Amygdala (tissue), 56 donors: ENCODE results near the gene PIGT.
"Not testable (repeated sequence)": the region's sequence is repeated elsewhere in the genome, so short reads cannot be mapped to it uniquely, and the experiment has no call there.

Source experiments
- DNase-seq, 56 donors: peaks; one replicate each; lab custom pipeline; 2025; lab: John Stamatoyannopoulos, UW

PIGT gene

DNA sequence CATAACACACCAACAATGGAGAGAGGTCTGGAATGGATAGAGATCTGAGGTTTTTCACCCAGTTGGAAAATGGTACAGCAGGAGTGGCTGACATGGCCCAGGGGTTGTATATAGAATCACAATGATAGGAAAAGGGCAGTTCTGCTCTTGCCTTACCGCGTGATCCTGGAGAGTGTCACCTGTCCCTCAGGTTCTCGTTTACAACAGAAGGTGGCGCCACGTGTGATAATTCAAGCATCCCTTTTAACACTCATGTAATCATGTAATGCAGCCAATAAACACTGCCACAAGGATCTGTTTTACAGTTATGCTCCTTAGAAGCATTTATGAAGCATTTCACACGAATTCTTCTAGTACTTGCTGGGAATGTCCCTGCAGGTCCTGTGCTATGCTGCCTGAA is 40.7 kb downstream of the PIGT start:
- DNase-seq: no peak

DNA sequence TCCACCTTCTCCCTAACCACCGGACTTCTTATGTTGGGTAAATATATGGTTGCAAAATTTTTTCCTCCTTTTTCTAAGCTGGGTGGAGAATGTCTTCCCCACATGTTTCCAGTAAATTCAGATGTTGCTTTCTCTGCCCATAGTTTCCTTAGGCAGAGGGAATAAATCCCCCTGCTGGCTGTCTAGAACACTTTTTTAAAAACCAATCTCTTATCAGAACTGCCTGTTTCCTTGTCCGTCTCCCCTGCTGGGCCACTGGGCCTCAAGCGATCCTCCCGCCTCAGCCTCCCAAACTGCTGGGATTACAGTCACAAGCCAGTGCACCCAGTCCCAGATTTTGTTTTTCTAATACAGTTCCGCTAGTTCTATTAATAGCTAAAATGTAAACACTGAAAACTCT is 43.7 kb downstream of the PIGT start:
- DNase-seq: no peak

DNA sequence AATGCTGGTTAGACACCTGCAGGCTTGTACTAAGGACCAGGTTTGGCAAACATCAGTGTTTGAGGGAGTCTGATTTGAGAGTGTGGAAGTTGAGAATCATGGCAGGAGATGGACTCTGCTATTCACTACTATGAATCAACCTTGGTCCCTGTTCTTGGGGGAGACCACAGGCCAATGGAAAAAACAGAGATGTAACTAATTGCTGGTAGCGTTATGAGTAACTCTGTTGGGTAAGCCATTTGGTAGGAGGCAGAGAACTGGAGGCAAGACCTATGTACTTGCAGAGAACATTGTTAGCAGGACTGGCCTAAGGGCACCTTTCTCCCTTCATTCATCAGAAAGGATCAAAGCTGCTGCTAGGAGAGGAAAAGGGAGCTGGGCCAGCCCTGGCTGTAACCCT is 45.3 kb downstream of the PIGT start:
- DNase-seq: no peak

DNA sequence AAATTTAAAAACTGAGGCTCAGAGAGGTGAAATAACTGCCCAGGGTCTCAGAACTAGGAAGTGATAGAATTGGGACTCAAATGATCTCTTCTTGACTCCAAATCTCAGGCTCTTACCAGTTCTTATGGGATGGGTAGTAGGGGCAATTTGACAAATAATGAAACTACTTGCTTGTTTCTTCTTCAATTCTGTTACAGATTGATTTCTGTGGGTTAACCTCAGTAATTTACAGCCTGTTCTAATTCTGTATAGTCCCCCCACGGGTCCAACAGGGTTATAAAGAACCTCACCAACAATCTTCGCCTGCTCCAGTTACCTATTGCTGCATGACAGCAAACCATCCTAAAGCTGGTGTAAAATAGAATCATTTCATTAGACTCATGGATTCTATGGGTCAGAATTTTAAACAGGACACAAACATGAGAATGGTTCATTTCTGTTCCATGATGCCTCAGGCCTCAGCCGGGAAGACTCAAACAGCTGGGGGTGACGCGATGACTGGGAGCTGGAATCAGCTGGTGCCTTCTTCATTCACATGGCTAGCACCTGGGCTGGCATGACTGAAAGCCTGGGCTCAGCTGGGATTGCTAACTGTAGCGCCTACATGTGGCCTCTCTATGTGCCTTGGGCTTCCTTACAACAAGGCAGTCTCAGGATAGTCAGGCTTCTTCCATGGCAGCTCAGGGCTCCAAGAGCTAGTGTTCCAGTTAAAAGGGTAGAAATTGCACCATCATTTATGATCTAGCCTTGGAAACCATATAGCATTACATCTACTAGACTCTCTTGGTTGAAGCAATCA is 47.0 kb downstream of the PIGT start:
- no peak for DNase-seq

DNA sequence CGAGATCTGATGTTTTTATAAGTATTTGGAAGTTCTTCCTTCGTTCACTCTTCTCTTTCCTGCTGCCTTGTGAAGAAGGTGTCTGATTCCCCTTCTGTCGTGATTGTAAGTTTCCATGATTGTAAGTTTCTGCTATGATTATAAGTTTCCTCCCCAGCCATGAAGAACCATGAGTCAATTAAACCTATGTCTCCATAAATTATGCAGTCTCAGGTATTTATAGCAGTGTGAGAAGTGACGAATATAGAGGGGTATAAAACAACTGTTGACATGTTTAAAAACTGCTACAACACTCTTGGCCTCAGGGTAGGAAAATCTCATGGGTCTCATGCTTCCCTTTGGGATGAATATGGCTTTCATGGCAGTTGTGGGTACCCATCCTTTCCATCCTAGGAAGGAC is 47.8 kb downstream of the PIGT start:
- DNase-seq: no peak

DNA sequence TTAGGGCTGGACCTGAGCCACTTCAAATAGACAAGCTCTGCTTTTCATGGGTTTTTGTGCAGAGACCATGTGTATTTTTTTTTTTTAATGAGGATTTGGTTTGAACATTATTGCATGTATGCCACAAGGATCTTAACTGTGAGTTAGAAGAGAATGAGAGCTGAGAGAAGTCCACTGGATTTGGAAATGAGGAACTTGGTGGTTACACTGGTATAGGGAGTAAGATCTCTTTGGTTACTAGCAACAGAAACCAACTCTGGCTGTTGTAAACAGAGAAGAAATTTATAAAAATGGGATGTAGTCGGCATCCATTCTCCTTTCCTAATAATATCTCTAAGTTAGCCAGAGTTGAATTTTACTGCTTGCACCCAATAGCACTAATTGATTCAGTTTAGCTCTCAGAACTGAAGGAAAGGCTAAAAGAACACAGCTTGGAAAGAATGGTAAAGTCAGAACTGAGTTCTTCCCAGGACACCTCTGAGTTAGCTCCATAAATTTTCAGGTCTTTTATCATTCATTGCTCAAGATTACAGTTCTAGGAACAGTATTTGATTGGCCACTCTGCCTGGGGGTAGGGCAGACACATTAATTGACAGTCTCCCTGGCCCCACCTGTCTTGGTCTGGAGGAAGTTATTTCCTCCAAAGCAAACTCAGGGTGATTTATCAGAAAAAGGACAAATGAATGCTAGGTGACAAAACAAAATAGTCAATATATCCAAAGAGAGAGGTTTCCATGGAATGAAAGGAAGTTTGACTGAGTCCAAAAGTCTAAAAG is 49.7 kb downstream of the PIGT start:
- no peak for DNase-seq

DNA sequence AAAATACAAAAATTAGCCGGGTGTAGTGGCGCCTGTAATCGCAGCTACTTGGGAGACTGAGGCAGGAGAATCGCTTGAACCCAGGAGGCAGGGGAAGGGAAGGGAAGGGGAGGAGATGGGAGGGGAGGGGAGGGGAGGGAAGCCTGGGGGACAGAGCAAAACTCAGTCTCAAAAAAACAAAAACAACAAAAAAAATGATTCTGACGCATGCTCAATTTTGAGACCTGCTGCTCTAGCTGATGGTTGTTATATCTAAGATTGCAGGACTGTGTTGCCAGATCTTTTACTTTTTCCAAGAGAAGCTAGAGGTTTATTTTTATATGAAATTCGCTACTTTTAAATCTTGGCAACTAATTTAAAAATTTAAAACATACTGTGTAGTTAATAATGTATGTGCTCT is 51.2 kb downstream of the PIGT start:
- DNase-seq: no peak

DNA sequence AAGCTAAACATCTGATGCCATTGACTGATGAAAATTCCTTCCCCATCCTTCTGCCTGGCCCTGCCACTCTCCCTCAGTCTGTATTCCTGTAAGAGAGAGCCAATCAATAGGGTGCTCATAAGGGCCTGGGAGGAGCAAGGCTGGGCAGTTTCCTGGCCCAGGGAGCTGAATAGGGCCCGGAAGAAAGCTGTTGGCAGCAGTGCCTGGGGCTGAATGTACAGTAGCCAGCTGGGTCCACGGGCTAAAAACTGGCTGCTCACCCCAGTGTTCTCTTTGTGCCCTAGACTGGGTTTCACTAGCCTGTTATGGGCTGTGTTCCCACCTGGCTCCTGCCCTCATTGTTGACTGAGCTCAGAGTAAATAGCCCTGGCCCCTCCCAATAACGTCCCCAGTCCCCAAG is 51.9 kb downstream of the PIGT start:
- DNase-seq: peak in 31 of 56 donors; percentile 4 to 62 (median 24)

DNA sequence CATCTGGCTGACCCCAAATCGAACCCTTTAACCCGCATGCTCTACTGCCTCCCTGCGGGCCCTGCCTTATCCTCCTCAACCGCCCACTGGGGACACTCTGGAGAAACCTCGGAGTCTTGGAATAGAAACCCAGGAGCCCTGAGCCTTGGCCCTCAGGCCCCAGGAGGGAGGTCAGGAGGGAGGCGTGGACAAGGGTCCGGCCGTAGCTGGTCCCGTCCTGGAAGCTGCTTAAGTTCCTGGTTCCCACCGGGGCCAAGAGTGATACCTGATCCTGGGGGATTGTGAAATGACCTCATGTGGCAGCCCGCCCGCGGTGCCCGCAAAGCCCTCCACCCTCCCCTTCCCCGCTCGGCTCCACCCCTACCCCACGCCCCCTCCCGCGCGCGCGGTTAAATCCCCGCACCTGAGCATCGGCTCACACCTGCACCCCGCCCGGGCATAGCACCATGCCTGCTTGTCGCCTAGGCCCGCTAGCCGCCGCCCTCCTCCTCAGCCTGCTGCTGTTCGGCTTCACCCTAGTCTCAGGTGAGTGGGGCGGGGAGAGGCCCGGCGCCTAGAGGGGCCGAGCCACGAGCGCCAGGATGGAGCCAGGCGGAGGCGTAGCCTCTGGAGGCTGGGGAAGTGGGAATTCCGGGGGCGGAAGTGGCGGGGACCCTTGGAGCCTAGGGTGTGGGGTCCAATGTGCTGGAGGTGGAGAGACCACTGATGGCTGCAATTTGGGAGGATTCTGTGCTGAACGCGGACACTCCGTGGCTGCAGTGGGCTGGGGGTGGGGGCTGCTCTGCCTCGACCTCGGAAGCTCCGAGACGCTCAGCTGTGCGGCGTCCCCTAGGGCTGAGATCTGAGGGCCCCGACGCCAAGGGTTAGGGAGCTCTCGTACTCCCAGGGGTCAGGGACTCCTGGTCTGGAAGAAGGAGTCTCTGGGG is 53.7 kb downstream of the PIGT start, which contains the start of gene WFDC2:
WFDC2 (plus strand) TSS at position 418 of the 926 bp plus-strand sequence; CDS start at position 447, 29 bp downstream.
- DNase-seq: peak in 1 of 56 donors; percentile 29

DNA sequence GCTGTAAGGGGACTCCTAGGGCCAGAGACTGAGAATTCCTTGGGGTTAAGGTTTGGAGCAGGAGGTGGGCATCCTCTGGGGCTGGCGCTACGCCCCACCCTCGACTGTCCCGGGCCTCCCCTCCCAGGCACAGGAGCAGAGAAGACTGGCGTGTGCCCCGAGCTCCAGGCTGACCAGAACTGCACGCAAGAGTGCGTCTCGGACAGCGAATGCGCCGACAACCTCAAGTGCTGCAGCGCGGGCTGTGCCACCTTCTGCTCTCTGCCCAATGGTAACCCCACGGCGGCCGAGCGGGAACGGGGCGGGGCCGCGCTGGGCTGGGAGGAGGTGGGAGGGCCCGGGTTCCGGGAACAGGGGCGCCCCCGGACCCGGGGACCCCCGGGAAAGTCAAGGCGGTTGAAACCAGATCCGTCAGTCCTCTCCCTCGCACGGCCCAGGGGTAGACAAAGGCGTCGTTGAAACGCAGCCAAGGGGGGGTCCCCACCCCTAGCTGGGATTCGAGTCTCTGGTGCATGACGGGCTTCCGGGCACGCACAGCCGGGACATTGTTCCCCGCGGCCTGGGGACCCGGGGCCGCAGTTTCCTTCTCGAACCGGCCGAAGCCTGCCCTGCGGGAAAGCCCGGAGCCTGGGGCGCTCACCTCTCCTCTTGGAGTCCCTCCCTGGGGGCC is 54.5 kb downstream of the PIGT start:
- DNase-seq: peak in 29 of 56 donors; percentile 5 to 76 (median 33)

DNA sequence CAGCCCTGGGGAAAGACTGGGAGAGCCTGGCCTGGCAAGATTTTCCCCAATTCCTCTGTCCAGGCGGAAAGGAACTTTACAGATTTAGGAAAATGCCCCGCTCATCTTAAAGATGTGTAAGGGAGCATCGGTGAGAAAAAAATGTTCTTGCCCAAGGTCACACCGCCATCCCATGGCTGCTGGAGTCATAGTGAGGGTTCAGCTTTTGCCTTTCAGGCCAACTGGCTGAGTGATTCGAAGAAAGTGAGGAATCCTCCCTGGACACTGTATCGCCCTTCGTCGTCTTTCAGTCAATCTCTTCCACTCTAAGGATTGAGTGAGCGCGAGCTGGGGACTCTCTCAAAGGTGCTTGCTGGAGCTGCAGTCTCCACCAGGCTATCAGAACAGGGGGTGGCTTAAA is 55.0 kb downstream of the PIGT start:
- DNase-seq: peak in 2 of 56 donors; percentile 19 to 34

DNA sequence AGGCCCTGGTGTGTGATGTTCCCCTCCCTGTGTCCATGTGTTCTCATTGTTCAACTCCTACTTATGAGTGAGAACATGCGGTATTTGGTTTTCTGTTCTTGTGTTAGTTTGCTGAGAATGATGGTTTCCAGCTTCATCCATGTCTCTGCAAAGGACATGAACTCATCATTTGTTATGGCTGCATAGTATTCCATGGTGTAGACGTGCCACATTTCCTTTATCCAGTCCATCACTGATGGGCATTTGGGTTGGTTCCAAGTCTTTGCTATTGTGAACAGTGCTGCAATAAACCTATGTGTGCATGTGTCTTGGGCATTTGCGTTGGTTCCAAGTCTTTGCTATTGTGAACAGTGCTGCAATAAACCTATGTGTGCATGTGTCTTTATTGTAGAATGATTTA is 56.3 kb downstream of the PIGT start:
- DNase-seq: not testable (repeated sequence)
